ENCODE measurements around the gene JAM3.

DNA sequence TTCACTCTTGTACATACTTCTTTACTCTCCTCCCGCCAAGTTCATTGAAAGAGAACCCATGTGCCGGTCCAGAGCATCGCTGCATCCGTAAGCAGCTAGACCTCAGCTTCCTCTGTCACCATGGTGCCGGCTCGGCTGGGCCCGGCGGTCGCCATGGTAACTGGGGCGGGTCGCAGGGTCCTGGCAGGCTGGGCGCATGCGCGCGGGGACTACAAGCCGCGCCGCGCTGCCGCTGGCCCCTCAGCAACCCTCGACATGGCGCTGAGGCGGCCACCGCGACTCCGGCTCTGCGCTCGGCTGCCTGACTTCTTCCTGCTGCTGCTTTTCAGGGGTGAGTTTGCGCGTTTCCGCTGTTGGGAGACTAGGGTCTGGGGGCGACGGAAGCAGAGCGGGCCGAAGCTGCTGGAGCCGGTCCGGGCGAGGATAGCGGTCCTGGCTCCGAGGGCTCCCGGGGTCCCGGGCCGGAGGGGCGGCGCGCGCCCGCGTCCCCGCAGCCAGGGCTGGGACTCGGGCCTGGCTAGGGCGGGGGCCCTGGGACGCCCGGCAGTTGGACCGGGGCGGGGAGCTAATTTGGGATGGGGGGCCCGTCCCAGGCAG lies at the start of gene JAM3:
- TF ChIP-seq, protein P1, sequence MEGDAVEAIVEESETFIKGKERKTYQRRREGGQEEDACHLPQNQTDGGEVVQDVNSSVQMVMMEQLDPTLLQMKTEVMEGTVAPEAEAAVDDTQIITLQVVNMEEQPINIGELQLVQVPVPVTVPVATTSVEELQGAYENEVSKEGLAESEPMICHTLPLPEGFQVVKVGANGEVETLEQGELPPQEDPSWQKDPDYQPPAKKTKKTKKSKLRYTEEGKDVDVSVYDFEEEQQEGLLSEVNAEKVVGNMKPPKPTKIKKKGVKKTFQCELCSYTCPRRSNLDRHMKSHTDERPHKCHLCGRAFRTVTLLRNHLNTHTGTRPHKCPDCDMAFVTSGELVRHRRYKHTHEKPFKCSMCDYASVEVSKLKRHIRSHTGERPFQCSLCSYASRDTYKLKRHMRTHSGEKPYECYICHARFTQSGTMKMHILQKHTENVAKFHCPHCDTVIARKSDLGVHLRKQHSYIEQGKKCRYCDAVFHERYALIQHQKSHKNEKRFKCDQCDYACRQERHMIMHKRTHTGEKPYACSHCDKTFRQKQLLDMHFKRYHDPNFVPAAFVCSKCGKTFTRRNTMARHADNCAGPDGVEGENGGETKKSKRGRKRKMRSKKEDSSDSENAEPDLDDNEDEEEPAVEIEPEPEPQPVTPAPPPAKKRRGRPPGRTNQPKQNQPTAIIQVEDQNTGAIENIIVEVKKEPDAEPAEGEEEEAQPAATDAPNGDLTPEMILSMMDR (IDR thresholded peaks at IDR 0.05): no peak
- TF ChIP-seq POLR2A (IDR thresholded peaks at IDR 0.05) (no peak), POLR2AphosphoS5 (IDR thresholded peaks at IDR 0.05) (peak in 1 of 3 donors; percentile 26)

All from suprapubic skin (tissue), 4 donors.